RWPE1 (cell line): ENCODE results near the gene ANO2.

Source experiments
- CTCF ChIA-PET: fragments of 350-600 bp; sonication (Branson Sonifier 250); formaldehyde crosslinking; extraction: SDS; loops from one replicate; lab custom pipeline; 2021; lab: Yijun Ruan, JAX
- POLR2A ChIA-PET: fragments of 400-600 bp; formaldehyde crosslinking; extraction: SDS; loops from one replicate; lab custom pipeline; 2020; ENCODE audit warnings: antibody characterized with exemption; ENCODE audit not compliant: low non-redundant PET; lab: Yijun Ruan, JAX
- DNase-seq: peaks from one replicate; pipeline ENCODE4 v3.0.0; 2012; ENCODE audit warnings: low spot score
- H3K27ac ChIP-seq: fragments of 450-650 bp; 2 replicates; pipeline ENCODE4 v1.5.1; 2017
- CTCF ChIP-seq: fragments of 450-650 bp; conservative IDR thresholded peaks from 2 replicates; pipeline ENCODE4 v1.5.1; 2017; ENCODE audit warnings: low read depth, mild to moderate bottlenecking

The ANO2 gene

GRCh38 chr12:5522432-5523335 is 422.4 kb downstream of the ANO2 start:
- TF ChIP-seq CTCF, result no peak
- CTCF ChIA-PET, result no interaction called here
- DNase-seq, result no peak
- no peak overlapping the region for H3K27ac ChIP-seq
- POLR2A ChIA-PET, result no interaction called here

GRCh38 chr12:5521456-5522325 is 423.4 kb downstream of the ANO2 start:
- H3K27ac ChIP-seq, result no peak overlapping the region
- POLR2A ChIA-PET, result no interaction called here
- no peak for DNase-seq
- no peak for TF ChIP-seq CTCF
- CTCF ChIA-PET, result no interaction called here

- CTCF ChIA-PET, result interaction anchor here (0.5 to 0.6 kb wide), 2 partner anchors 9 to 547 kb away, joined by 3 to 5 read pairs; no protein-coding TSS in a partner anchor
- TF ChIP-seq CTCF, result no peak
- POLR2A ChIA-PET, result no interaction called here
- DNase-seq, result no peak
- no peak overlapping the region for H3K27ac ChIP-seq
These were observed 424.2 kb downstream of the ANO2 start for GRCh38 chr12:5520831-5521230.

- H3K27ac ChIP-seq, result no peak overlapping the region
- ChIA-PET POLR2A (no interaction called here), CTCF (no interaction called here)
- TF ChIP-seq CTCF, result no peak
- no peak for DNase-seq
These were observed 425.0 kb downstream of the ANO2 start for GRCh38 chr12:5520037-5520436.

GRCh38 chr12:5518584-5519365 is 426.3 kb downstream of the ANO2 start:
- no peak for DNase-seq
- no peak overlapping the region for H3K27ac ChIP-seq
- ChIA-PET CTCF (no interaction called here), POLR2A (no interaction called here)
- TF ChIP-seq CTCF, result no peak
